GM21576 (cell line): Measurements from ENCODE around the gene CXCR4.
"Not testable (repeated sequence)": the region's sequence is repeated elsewhere in the genome, so short reads cannot be mapped to it uniquely, and the experiment has no call there.

Experiments
- ATAC-seq: cut with Tn5 transposase; IDR thresholded peaks from one replicate; pipeline ENCODE4 v1.9.1; 2021; ENCODE audit warnings: mild to moderate bottlenecking, moderate library complexity; ENCODE audit not compliant: unreplicated experiment

CXCR4 gene

GRCh38 chr2:136115183-136115761 lies 2.7 kb downstream of the CXCR4 start:
- ATAC-seq, result no peak

- no peak for ATAC-seq
These were observed 3.6 kb downstream of the CXCR4 start for GRCh38 chr2:136114382-136114781.

- ATAC-seq, result no peak
These were observed 4.6 kb downstream of the CXCR4 start for GRCh38 chr2:136113209-136113971.

DNA sequence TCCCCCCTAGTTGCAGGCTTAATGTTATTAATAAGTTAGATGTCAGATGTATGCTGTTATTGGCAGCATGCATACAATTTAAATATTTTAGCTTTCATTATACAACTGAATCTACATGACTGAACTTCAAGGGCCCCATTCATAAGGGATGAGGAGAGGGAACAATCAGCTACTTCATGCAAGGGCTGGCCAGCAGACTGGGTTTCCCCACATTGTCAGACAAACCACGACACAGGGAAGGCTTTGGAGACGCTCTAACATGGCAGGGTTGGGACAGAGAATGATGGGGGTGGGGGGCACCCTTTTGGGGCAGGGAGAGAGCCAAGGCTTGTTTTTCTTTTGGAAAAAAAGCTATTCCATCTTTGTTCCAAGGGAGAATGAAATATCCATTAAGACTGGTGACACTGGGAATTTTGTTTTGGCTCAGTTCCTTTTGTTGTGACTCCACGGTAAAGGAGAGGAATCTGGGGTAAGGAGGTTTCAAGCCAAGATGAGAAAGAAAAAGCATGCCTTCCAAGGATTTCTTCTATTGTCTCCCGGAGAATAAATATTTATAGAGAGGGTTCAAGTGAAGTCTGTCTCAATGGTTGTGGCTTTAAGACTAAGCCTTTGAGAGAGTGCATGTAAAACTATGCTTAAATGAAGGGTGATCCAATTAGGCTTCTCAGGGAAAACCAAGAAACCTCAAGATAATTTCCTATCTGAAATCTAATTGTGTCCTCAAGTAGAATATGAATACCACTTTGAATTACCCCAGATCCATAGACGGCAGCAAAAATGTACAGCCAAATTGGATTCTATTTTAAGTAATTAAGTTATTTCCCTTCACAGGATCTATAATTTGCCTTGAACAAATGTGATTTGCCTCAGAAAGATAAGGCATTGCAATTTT lies 5.4 kb downstream of the CXCR4 start:
- no peak for ATAC-seq

DNA sequence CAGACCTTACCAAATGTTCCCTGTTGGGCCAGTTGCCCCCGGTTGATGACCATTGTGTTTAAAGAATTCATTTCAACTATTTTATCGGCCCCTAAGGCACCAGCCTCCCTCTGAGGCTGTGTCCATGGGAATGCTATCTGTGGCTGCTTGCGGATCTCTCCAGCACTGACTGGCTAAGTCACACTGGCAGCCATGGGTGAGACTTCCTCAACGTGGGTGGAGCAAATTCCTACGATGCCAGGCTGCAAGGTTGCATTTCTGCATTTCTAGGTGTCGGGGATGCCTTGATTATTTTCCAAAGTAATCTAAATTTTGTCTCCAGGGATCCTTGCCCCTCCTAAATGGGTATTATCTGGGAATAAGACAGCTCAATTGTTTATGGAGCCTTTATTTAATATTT lies 6.2 kb downstream of the CXCR4 start:
- ATAC-seq, result no peak

DNA sequence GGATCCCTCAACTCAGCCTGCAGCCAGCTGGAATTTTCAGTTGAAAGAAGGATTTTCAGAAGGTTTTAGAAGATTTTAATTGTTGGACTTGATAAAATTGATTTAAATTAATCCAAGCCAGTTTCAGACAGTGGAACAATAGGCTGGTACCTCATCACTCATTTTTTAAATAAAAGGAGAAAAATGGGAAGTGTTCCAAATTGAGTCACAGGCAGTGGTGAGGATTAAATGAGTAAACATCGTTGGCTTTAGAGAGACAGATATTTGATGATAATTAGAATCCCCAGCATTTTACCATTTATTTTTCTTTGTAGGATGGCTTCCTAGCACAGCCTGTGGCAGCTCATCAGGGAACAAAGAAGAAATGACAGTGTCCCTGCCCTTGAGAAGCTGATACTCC lies 7.4 kb downstream of the CXCR4 start:
- no peak for ATAC-seq

DNA sequence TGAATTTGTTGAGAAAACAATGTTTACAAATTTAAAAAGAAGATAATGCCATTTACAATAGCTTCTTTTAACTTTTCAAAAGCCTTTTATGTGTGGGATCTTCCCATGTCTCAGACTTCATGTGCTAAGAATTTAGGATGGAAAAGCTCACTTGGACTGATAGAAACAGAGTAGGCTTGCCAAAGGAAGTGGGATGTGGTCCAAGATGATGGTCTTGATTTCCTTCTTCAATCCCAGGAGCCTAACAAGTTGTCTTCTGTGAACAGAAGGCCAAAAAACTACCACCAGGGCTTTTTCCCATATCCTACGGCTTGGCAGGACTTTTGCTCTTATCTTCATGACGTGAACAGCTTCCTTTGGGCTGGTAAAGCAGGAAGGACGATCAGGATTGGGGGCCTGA lies 9.5 kb downstream of the CXCR4 start:
- ATAC-seq, result no peak

- ATAC-seq, result no peak
These were observed 10.6 kb downstream of the CXCR4 start for GRCh38 chr2:136107051-136108033.

DNA sequence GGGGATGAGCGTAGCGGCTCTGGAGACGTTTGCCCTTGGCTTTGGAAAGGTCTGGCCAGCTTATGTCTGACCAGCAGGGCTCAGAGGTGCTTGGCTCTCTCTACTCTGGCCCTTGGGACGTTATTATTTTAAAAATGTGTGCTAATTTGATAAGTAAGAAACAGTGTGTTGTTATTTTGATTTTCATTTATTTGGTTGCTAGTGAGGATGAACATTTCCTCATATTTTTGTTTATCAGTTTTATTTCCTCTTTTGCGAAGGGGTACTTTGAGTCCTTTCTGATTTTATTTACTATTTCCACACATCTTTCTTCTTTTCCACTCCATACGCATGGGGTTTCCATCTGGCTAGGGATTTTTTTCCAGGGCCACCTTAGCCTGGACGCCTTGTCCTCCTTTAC lies 11.4 kb downstream of the CXCR4 start:
- ATAC-seq, result no peak

GRCh38 chr2:136104977-136105376 lies 13.0 kb downstream of the CXCR4 start:
- no peak for ATAC-seq

DNA sequence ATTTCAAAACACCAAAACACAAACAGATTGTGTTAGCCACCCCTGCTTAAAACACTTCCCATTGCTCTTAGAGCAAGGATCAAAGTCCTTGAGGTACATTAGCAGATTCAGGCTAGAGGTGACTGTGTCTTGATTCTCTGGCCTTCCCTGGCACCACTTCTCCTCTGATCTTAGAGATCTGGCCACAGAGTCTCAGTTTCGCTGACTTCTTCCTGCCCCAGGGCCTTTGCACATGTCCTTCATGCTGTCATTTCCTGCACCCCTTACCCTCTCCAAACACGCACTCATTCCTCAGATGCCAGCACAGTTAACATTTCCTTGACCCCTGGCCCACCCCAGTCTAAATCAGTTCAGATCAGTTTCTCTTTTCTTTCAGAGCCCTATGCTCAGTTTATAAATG lies 16.9 kb downstream of the CXCR4 start:
- ATAC-seq, result no peak

GRCh38 chr2:136098441-136098840 lies 19.5 kb downstream of the CXCR4 start:
- no peak for ATAC-seq

DNA sequence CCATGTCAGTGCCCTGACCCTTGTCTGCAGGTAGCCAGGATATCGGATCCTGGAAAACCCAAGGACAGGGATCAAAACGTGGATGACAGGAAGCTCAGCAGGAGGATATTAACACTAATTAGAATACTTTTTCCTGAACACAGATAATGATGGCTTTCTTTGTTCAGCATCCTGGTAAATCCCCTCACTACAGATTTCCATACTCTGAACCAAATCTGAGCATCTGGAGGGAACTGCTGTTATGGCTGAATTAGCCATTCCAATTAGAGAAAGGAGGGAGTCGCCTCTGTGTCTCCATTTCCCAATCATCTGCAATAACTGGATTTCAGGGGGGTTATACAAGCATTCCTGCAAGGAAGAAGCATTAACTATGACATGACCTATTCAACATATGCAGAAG lies 24.4 kb downstream of the CXCR4 start:
- ATAC-seq, result no peak

- ATAC-seq, result no peak
These were observed 26.1 kb downstream of the CXCR4 start for GRCh38 chr2:136091899-136092298.

GRCh38 chr2:136087901-136088460 lies 30.0 kb downstream of the CXCR4 start:
- not testable (repeated sequence) for ATAC-seq

GRCh38 chr2:136086253-136087016 lies 31.5 kb downstream of the CXCR4 start:
- no peak for ATAC-seq

DNA sequence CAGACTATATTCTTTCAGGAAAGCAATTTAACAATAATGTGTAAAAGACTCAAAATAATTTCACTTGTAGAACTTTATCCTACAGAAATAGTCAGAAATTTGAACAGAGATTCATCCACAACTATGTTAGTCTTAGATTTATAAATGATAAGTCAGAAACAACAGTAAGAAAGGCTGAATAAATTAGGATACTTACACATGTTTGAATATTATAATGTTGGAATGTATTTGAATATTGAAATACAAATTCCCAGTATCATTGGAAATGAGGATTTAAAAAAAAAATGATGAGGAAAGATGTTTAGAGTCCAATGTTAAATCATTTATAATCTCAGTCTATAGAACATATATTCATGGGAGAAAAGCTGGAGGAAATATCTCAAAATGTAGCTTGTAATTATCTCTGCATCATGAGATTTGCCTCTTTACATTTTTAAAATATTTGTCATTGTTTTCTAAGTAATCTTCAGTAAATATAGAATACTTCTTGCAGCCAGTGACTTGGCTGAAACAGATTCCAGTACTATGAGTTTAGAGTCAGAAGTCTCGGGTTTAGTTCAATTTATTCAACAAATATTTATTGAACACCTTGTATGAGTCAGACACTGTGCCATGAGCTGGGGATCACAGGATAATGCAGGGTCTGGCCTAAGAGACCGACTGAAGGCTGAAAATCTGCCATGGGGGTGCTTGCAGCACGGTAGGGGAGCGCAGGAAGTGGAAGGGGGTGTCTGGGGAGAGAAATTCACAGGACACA lies 32.3 kb downstream of the CXCR4 start:
- no peak for ATAC-seq

DNA sequence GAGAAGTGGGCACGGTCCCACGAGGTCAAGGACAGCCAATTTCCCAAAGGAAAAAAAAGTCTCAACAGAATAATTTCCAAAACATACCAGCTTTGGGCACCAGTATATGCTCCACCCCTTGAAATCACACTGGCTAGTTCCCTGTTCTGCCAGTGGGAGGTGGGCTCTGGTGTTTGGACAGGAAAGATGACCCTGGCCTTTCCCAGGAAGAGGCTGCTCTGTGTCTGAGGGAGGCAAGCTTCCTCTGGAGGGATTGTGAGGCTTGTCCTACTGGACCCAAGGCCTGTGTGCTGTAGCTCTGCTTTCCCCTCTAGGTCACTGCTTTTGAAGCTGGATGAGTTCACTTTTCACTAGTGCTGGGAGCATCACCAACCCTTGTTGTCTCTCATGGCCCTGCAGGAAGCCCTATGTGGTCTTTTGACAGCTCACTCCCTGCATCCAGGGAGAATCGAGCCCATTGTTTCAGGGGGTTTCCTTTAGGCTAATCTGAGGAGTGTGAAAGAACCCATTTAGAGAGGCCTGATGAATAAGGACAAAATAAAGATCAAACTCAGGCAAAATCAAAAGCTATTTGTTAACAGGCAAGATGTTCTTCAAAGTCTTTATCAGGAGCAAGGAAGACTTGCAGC lies 36.3 kb downstream of the CXCR4 start:
- no peak for ATAC-seq
